ENCODE data around the gene MRPS31. TPM values are rescaled to one million over a fixed set of nuclear protein-coding genes. Genes with fewer than 3 reads are reported as not detected.

Gene MRPS31
- total RNA-seq, 1 donor from 2014 or later = 11.3 TPM

DNA sequence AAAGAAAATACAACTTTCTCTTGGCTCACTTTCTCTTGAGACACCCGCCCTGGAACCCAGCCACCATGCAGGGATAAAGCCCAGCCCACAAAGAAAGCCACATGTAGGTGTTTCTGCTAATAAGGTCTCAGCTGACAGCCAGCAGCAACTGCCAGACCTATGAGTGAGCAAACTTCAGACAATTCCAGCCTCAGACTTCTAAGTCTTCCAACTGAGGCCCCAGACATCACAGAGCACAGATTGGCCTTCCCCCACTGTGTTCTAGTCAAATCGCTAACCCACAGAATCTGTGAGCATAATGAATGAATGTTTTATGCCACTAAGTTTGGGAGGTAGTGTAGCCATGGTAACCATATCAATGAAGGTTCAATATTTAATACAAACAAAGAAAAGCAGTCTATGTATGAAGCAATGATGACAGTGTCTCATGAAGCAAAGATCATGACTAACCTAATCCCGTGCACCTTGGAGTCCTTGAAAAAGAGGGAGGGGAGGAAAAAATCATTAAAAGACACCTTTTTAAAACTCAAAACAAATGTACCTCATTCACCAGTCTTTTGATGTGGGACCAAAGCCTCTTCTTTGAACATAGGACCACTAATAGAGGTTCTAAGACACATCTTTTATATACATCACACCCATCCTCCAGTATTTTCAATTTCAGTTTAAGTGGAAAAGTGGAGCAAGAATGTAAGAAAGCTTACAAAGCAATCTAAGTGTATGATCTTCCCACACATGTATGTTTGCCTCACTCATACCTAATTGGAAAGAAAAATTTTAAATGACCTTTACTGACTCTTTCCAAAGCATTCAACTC is 6.2 kb downstream of the MRPS31 start:
- no peak for FAIRE-seq
- DNase-seq (ENCODE audit: low read depth) = no peak
- H3K36me3 ChIP-seq (ENCODE audit: control insufficient read depth, insufficient read depth, low read length) = peaks cover 2% of the 10 kb centered on the region
- H3K4me3 ChIP-seq (ENCODE audit: low read depth, low read length) = no peak overlapping the region
- TF ChIP-seq, protein P1, sequence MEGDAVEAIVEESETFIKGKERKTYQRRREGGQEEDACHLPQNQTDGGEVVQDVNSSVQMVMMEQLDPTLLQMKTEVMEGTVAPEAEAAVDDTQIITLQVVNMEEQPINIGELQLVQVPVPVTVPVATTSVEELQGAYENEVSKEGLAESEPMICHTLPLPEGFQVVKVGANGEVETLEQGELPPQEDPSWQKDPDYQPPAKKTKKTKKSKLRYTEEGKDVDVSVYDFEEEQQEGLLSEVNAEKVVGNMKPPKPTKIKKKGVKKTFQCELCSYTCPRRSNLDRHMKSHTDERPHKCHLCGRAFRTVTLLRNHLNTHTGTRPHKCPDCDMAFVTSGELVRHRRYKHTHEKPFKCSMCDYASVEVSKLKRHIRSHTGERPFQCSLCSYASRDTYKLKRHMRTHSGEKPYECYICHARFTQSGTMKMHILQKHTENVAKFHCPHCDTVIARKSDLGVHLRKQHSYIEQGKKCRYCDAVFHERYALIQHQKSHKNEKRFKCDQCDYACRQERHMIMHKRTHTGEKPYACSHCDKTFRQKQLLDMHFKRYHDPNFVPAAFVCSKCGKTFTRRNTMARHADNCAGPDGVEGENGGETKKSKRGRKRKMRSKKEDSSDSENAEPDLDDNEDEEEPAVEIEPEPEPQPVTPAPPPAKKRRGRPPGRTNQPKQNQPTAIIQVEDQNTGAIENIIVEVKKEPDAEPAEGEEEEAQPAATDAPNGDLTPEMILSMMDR (IDR thresholded peaks at IDR 0.05; ENCODE audit: insufficient read depth, low read length, severe bottlenecking) = no peak
- no peaks in the 10 kb centered on the region for H3K27me3 ChIP-seq (ENCODE audit: control insufficient read depth, insufficient read depth, low read length)

DNA sequence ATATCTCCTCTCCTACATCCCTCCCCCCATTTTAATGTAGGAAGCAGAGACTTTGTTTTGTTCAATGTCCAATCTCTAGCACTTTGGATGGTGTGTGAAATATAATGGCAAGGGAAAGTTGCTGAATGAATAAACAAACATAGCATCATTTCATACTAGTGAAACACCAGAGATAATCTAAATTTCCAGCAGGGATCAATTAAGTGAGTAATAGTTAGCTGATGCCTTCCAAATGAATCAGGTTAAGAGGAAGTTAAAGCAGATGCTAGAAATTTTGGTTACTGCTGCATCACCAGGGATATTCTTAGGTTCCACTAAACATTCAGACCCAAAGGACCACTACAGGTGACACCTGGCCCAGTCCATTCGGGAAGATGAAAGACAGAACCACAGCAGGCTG is 8.1 kb downstream of the MRPS31 start:
- FAIRE-seq (no peak), DNase-seq (ENCODE audit: low read depth) (no peak)
- H3K4me3 ChIP-seq (ENCODE audit: low read depth, low read length) = no peak overlapping the region
- H3K27me3 ChIP-seq (ENCODE audit: control insufficient read depth, insufficient read depth, low read length) = no peaks in the 10 kb centered on the region
- H3K36me3 ChIP-seq (ENCODE audit: control insufficient read depth, insufficient read depth, low read length) = peaks cover 2% of the 10 kb centered on the region
- TF ChIP-seq, protein P1 (IDR thresholded peaks at IDR 0.05; ENCODE audit: insufficient read depth, low read length, severe bottlenecking) = no peak

DNA sequence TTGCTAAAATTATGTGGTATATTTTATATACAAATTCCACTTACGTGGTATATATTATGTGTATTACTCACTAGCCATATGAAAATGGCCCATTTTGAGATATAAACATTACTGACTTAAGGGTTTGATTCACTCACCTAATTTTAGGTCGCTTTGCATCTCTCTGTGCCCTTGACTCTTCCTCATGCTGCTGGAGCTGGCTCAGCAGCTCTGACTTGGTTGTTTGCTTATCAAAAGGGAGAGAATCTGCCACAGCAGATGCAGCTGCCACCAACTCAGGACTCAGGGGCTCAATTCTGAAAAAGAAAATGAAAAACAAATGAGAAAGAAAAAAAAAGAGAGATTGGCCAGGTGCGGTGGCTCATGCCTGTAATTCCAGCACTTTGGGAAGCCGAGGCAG is 12.2 kb downstream of the MRPS31 start:
- FAIRE-seq = no peak
- no peaks in the 10 kb centered on the region for H3K27me3 ChIP-seq (ENCODE audit: control insufficient read depth, insufficient read depth, low read length)
- DNase-seq (ENCODE audit: low read depth) = no peak
- TF ChIP-seq, protein P1 (IDR thresholded peaks at IDR 0.05; ENCODE audit: insufficient read depth, low read length, severe bottlenecking) = no peak
- peaks cover 4% of the 10 kb centered on the region for H3K36me3 ChIP-seq (ENCODE audit: control insufficient read depth, insufficient read depth, low read length)
- no peak overlapping the region for H3K4me3 ChIP-seq (ENCODE audit: low read depth, low read length)

GRCh38 chr13:40756042-40756441 is 14.9 kb downstream of the MRPS31 start:
- DNase-seq (ENCODE audit: low read depth) (no peak), FAIRE-seq (no peak)
- Histone ChIP-seq H3K27me3 (ENCODE audit: control insufficient read depth, insufficient read depth, low read length) (no peaks in the 10 kb centered on the region), H3K36me3 (ENCODE audit: control insufficient read depth, insufficient read depth, low read length) (peaks cover 9% of the 10 kb centered on the region), H3K4me3 (ENCODE audit: low read depth, low read length) (no peak overlapping the region)
- TF ChIP-seq, protein P1 (IDR thresholded peaks at IDR 0.05; ENCODE audit: insufficient read depth, low read length, severe bottlenecking) = no peak

DNA sequence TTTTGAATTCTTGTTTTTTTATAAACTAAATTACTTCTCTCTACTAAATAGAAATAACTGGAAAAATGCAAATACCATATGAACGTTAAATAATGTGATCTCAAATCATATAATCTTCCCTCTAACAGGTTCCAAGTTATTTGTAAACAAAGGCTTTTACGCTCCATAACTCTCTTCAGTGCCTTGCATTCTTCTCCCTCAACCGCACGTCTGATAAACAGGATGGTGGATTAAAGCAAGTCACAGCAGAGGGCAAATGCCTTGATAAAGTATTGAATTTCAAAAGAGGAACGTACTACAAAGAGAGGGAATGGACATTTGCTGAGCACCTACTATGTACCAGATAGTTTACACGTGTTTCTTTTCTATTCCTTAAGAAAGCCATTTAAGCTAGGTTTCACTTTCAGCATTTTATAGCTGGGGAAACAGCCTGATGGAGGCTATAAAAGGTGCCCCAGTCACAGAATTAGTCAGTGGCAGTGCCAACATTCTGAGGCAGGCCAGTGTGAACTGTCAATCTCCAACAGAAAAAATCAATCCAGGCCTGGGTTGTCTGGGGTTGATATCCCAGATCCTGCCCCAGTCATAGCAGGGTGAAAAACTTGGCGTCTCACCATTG is 15.8 kb downstream of the MRPS31 start:
- peaks cover 9% of the 10 kb centered on the region for H3K36me3 ChIP-seq (ENCODE audit: control insufficient read depth, insufficient read depth, low read length)
- TF ChIP-seq, protein P1 (IDR thresholded peaks at IDR 0.05; ENCODE audit: insufficient read depth, low read length, severe bottlenecking) = no peak
- H3K4me3 ChIP-seq (ENCODE audit: low read depth, low read length) = no peak overlapping the region
- FAIRE-seq (no peak), DNase-seq (ENCODE audit: low read depth) (no peak)
- H3K27me3 ChIP-seq (ENCODE audit: control insufficient read depth, insufficient read depth, low read length) = no peaks in the 10 kb centered on the region
